ENCODE measurements around the gene GRM6. TPM values are rescaled to one million over a fixed set of nuclear protein-coding genes. Genes with fewer than 3 reads are reported as not detected.

Gene GRM6
- total RNA-seq, 1 donor from 2014 or later = not detected

Other genes starting within 250 kb of the GRM6 start
- gene ZNF354B, start 135.4 kb downstream of the GRM6 start, total RNA-seq = 27.4 to 28.7 TPM (median 28.2 TPM) in 3 replicates
- gene ZFP2, start 99.4 kb downstream of the GRM6 start, total RNA-seq = 3.8 to 4.3 TPM (median 4.0 TPM) in 3 replicates
- 0.66 to 1.2 TPM (median 1.0 TPM) in 3 replicates for gene ZNF454, start 54.1 kb downstream of the GRM6 start, total RNA-seq
- 7.1 to 8.6 TPM (median 8.5 TPM) in 3 replicates for gene ZNF879, start 28.5 kb upstream of the GRM6 start, total RNA-seq
- 9.1 to 9.6 TPM (median 9.2 TPM) in 3 replicates for gene ZNF354C, start 65.1 kb upstream of the GRM6 start, total RNA-seq